Endothelial cell of umbilical vein (primary cell): ENCODE measurements around the gene TTN. TPM values are rescaled to one million over a fixed set of nuclear protein-coding genes. Genes with fewer than 3 reads are reported as not detected.

Experiments
- BruUV-seq: library from RNA; stranded (reverse); fragments of 400-500 nt; replicated peaks from 2 replicates; lab custom pipeline; 2021; lab: Mats Ljungman, UMichigan
- CTCF ChIA-PET: fragments of 300-600, 350-600 bp; sonication (Branson Sonifier 250); formaldehyde crosslinking; loops from one replicate; lab custom pipeline; 2021; ENCODE audit warnings: antibody characterized with exemption, inconsistent platforms; lab: Charles Lee
- POLR2A ChIA-PET: fragments of 300-600, 350-600 bp; sonication (Branson Sonifier 250); formaldehyde crosslinking; loops from one replicate; lab custom pipeline; 2021; ENCODE audit warnings: antibody characterized with exemption, inconsistent platforms; lab: Charles Lee
- DNase-seq: peaks from one replicate; pipeline ENCODE4 v3.0.0-alpha.2; 2011; ENCODE audit warnings: low read depth, low spot score
- FAIRE-seq: peaks from 2 replicates; lab custom pipeline; 2011; peaks lifted over from hg19 to GRCh38; lab: Jason Lieb, UNC
- H2AFZ ChIP-seq: 2 replicates; pipeline ENCODE4 v1.6.0; 2012; ENCODE audit warnings: low read depth, low read length, control low read depth, inconsistent platforms
- H3K27ac ChIP-seq: 2 replicates; pipeline ENCODE4 v1.5.1; 2011; ENCODE audit warnings: low read depth, mild to moderate bottlenecking, control low read depth, low read length, moderate library complexity; ENCODE audit not compliant: insufficient read depth
- H3K27me3 ChIP-seq, 2 experiments: 2 replicates each; pipeline versions ENCODE4 v1.6.0 to v1.6.1; 2011; ENCODE audit warnings: low read length in 2 of 2, mixed read lengths in 1 of 2; ENCODE audit not compliant: control insufficient read depth in 2 of 2, insufficient read depth in 2 of 2
- H3K36me3 ChIP-seq, 2 experiments: 2 replicates in 1 of 2; 3 replicates in 1 of 2; pipeline ENCODE4 v1.5.1; 2011; ENCODE audit warnings: low read length in 2 of 2, mild to moderate bottlenecking in 1 of 2, moderate library complexity in 1 of 2; ENCODE audit not compliant: control insufficient read depth in 2 of 2, insufficient read depth in 2 of 2; ENCODE audit errors: extremely low read depth in 1 of 2
- H3K4me1 ChIP-seq: 3 replicates; pipeline ENCODE4 v1.5.1; 2011; ENCODE audit warnings: mild to moderate bottlenecking, low read length; ENCODE audit not compliant: control insufficient read depth, insufficient read depth; ENCODE audit errors: extremely low read depth
- H3K4me2 ChIP-seq: 2 replicates; pipeline ENCODE4 v1.6.1; 2011; ENCODE audit warnings: low read length, control low read depth, mixed read lengths; ENCODE audit not compliant: insufficient read depth
- H3K4me3 ChIP-seq, 3 experiments: fragments of 200-600 bp in 1 of 3; sonication (generic), shearing (Covaris generic) in 1 of 3; replicated peaks in 1 of 3; 2 replicates each; pipeline ENCODE4 v1.5.1; 2011 to 2016; ENCODE audit warnings: control low read depth in 3 of 3, low read length in 3 of 3, mild to moderate bottlenecking in 2 of 3, inconsistent platforms in 1 of 3, low read depth in 1 of 3, moderate library complexity in 1 of 3; ENCODE audit not compliant: insufficient read depth in 1 of 3
- H3K79me2 ChIP-seq: 2 replicates; pipeline ENCODE4 v1.6.0; 2012; ENCODE audit warnings: low read length, inconsistent platforms; ENCODE audit not compliant: control insufficient read depth, insufficient read depth
- H3K9ac ChIP-seq: replicated peaks from 2 replicates; pipeline ENCODE3; 2011; ENCODE audit warnings: low read length, control low read depth; ENCODE audit not compliant: insufficient read depth; ENCODE audit errors: extremely low read depth
- H3K9me1 ChIP-seq: replicated peaks from 3 replicates; pipeline ENCODE4 v1.6.0; 2011; ENCODE audit warnings: mild to moderate bottlenecking, low read length; ENCODE audit not compliant: control insufficient read depth, insufficient read depth; ENCODE audit errors: extremely low read depth
- H3K9me3 ChIP-seq: replicated peaks from 2 replicates; pipeline ENCODE4 v1.5.1; 2012; ENCODE audit warnings: low read length, inconsistent platforms; ENCODE audit not compliant: control insufficient read depth, insufficient read depth
- H4K20me1 ChIP-seq: replicated peaks from 2 replicates; pipeline ENCODE3; 2011; ENCODE audit warnings: mild to moderate bottlenecking, low read length; ENCODE audit not compliant: control insufficient read depth, insufficient read depth; ENCODE audit errors: extremely low read depth
- EZH2 ChIP-seq: IDR thresholded peaks from 2 replicates; pipeline ENCODE4 v1.6.1; 2012; ENCODE audit warnings: borderline replicate concordance, low read depth, mild to moderate bottlenecking, moderate library complexity, low read length, inconsistent platforms; ENCODE audit not compliant: severe bottlenecking
- FOS ChIP-seq: IDR thresholded peaks from 2 replicates; pipeline ENCODE4 v1.6.1; 2011; ENCODE audit warnings: mild to moderate bottlenecking, low read length, moderate library complexity, borderline replicate concordance; ENCODE audit not compliant: insufficient read depth
- GATA2 ChIP-seq: IDR thresholded peaks from 2 replicates; pipeline ENCODE4 v1.7.0; 2011; ENCODE audit warnings: low read depth, mild to moderate bottlenecking, moderate library complexity, mixed read lengths, low read length; ENCODE audit not compliant: insufficient read length, insufficient read depth
- JUN ChIP-seq: IDR thresholded peaks from 2 replicates; pipeline ENCODE4 v1.6.1; 2011; ENCODE audit warnings: borderline replicate concordance, low read depth; ENCODE audit not compliant: insufficient read length, insufficient read depth
- MYC ChIP-seq: IDR thresholded peaks from one replicate; pipeline ENCODE4 v1.6.1; 2011; ENCODE audit warnings: mild to moderate bottlenecking, low read depth, low read length
- POLR2A ChIP-seq: IDR thresholded peaks from 2 replicates; pipeline ENCODE4 v1.6.1; 2012; ENCODE audit warnings: low read depth, mild to moderate bottlenecking, control low read depth, low read length
- POLR2AphosphoS5 ChIP-seq: IDR thresholded peaks from 2 replicates; pipeline ENCODE4 v1.6.1; 2012; ENCODE audit warnings: low read depth, mild to moderate bottlenecking, control low read depth, low read length, moderate library complexity; ENCODE audit not compliant: insufficient read depth
- dilution Hi-C: fragments of 300-500 bp; cut with MboI; formaldehyde crosslinking; loops from one replicate; pipeline ENCODE4 v1.15.0; 2019; ENCODE audit warnings: low sequenced_read_pairs; ENCODE audit not compliant: extremely low pct_ligation_motif_present
- intact Hi-C: fragments of 100-400 bp; cut with micrococcal nuclease; formaldehyde crosslinking; loops from one replicate; pipeline ENCODE4 v1.10.0; 2022
- polyA plus RNA-seq, 4 experiments: library from polyadenylated mRNA; depleted of rRNA in 3 of 4; stranded (reverse) in 3 of 4; unstranded in 1 of 4; fragments of >200 nt; gene quantifications; 2 replicates each; pipeline versions ENCODE4 v1.2.1 to v1.2.3, GENCODE V29; 2011 to 2012; ENCODE audit warnings: missing spikeins in 1 of 4
- total RNA-seq: library from RNA; stranded (reverse); gene quantifications from 2 replicates; pipeline ENCODE4 v1.2.3, GENCODE V29; 2021
- TF ChIP-seq, protein P1 (sequence below): IDR thresholded peaks from 2 replicates; pipeline ENCODE4 v1.6.1; 2011; ENCODE audit not compliant: insufficient read depth, insufficient read length
- TF ChIP-seq, protein P2 (sequence below), 2 donors: IDR thresholded peaks; 1 replicate in 1 of 2; 2 replicates in 1 of 2; pipeline ENCODE4 v1.5.1; 2011; ENCODE audit warnings: low read length in 2 of 2, mild to moderate bottlenecking in 2 of 2, moderate library complexity in 2 of 2, control low read depth in 1 of 2, inconsistent platforms in 1 of 2, low read depth in 1 of 2; ENCODE audit not compliant: insufficient read depth in 1 of 2; ENCODE audit errors: extremely low read depth in 1 of 2

TTN gene
- total and polyA plus RNA-seq, 2 donors (not counting 3 experiments of a cell fraction or from before 2014, with no cell fraction given), result 0.11 to 0.49 TPM

DNA sequence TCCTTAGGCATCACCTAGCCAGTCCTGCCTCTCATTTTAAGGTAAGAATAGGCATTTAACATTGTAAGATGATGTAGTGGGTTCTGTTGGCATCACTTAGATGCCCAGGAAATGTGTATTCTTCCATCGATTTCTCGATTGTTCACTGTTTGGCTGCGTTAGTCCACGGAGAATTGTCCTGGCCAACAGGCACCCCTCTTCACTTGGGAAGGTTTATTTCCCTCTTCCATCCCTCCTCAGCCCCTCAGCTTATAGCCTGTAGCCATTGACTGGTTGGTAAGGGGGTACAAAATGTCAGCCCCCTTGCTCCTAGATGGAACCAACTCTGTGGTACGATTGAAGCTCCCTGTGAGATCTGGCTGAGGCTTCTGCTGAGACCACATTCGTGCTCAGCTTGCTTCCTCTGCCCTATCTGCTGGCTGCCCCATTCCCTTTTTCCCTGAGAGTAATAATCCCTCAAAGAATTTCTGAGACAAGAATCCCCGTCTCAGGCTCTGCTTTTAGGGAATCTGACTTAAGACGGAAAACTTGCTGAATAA, 283.6 kb downstream of the TTN start:
- no peaks in the 10 kb centered on the region for H3K27me3 ChIP-seq
- H3K9me1 ChIP-seq, result no peaks in the 10 kb centered on the region
- no TSS peak for BruUV-seq
- H3K4me1 ChIP-seq, result peaks cover 4% of the 10 kb centered on the region
- intact Hi-C loops, result loop anchor here (1.0 to 2.0 kb wide), 4 partner anchors 15 to 411 kb away; partner anchors contain the start of genes PJVK, PLEKHA3, PRKRA and RBM45
- dilution Hi-C loops, result no loop called here
- H3K79me2 ChIP-seq, result peaks cover 18% of the 10 kb centered on the region
- peak overlapping the region; percentile 36 for H3K27ac ChIP-seq
- peak overlapping the region; percentile 58 for H2AFZ ChIP-seq
- H3K4me3 ChIP-seq, result peak overlapping the region; percentile 17 to 77 (median 39)
- ChIA-PET CTCF (interaction anchor here (1.7 to 2.1 kb wide), 2 partner anchors 109 to 411 kb away, joined by 4 read pairs; partner anchors contain the start of gene RBM45), POLR2A (interaction anchor here (0.6 kb wide), 1 partner anchor 82 kb away, joined by 3 read pairs; no protein-coding TSS in a partner anchor)
- peak overlapping the region; percentile 56 for H3K9ac ChIP-seq
- no peak for TF ChIP-seq POLR2AphosphoS5
- TF ChIP-seq JUN, result no peak
- TF ChIP-seq, protein P1, sequence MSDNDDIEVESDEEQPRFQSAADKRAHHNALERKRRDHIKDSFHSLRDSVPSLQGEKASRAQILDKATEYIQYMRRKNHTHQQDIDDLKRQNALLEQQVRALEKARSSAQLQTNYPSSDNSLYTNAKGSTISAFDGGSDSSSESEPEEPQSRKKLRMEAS, result no peak
- no peaks in the 10 kb centered on the region for H3K9me3 ChIP-seq
- no peaks in the 10 kb centered on the region for H4K20me1 ChIP-seq
- FAIRE-seq (no peak), DNase-seq (peak; percentile 20)
- peak overlapping the region; percentile 83 for H3K4me2 ChIP-seq
- no peaks in the 10 kb centered on the region for H3K36me3 ChIP-seq

DNA sequence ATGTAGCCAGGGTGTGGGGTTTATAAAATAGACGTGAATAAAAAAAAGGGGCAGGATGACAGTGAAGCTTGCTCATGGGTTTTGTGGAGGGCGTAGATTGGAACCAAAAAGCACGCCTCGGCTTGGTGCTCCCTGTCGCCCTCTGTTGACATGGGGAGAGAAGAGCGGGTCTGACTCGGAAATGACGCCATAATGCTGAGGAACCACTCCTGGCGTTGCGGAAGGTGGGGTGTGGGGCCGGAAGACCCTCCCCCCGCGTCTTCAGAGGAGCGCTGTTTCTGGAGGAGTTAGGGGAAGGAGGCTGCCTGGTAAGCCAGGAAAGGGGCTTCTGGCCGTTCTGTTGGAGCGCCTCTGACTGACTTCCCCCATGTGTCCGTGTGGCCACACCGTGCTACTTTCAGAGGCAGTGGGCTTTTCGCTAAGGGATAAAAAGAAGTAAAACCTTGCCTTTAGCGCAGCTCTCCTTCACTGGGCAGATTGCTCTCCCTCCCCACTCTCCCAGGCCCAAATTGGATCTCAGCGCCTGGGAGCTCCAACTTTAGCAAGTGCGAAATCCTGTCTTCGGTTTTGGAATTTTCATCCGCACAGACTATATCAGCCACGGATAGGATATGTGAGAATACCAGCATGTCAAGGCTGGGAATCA, 284.1 kb downstream of the TTN start:
- FAIRE-seq, result peak; percentile 83
- TF ChIP-seq FOS, result no peak
- TF ChIP-seq, protein P1, result no peak
- TF ChIP-seq JUN, result no peak
- TF ChIP-seq, protein P2, sequence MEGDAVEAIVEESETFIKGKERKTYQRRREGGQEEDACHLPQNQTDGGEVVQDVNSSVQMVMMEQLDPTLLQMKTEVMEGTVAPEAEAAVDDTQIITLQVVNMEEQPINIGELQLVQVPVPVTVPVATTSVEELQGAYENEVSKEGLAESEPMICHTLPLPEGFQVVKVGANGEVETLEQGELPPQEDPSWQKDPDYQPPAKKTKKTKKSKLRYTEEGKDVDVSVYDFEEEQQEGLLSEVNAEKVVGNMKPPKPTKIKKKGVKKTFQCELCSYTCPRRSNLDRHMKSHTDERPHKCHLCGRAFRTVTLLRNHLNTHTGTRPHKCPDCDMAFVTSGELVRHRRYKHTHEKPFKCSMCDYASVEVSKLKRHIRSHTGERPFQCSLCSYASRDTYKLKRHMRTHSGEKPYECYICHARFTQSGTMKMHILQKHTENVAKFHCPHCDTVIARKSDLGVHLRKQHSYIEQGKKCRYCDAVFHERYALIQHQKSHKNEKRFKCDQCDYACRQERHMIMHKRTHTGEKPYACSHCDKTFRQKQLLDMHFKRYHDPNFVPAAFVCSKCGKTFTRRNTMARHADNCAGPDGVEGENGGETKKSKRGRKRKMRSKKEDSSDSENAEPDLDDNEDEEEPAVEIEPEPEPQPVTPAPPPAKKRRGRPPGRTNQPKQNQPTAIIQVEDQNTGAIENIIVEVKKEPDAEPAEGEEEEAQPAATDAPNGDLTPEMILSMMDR (IDR thresholded peaks at IDR 0.05; ENCODE audit: extremely low read depth in 1 of 2, insufficient read depth in 1 of 2, low read depth in 1 of 2, low read length in 2 of 2), result peak; percentile 79 to 85
- peak; percentile 74 for TF ChIP-seq POLR2AphosphoS5
- TF ChIP-seq POLR2A, result peak; percentile 73
- no peak for TF ChIP-seq MYC
- TF ChIP-seq EZH2, result no peak
- TF ChIP-seq GATA2, result no peak
- ChIA-PET POLR2A (no interaction called here), CTCF (interaction anchor here (1.3 to 2.1 kb wide), 3 partner anchors 43 to 411 kb away, joined by 3 to 4 read pairs (median 4); partner anchors contain the start of genes PLEKHA3 and RBM45)
- no peaks in the 10 kb centered on the region for H3K9me1 ChIP-seq
- H3K4me3 ChIP-seq, result peak overlapping the region; percentile 17 to 77 (median 39)
- peak; percentile 83 for DNase-seq
- dilution Hi-C loops, result no loop called here
- H2AFZ ChIP-seq, result peak overlapping the region; percentile 58
- H3K36me3 ChIP-seq, result peaks cover 0 to 4% of the 10 kb centered on the region in 2 experiments
- BruUV-seq, result TSS peak; percentile 63
- peak overlapping the region; percentile 36 for H3K27ac ChIP-seq
- H3K4me2 ChIP-seq, result peak overlapping the region; percentile 83
- H3K79me2 ChIP-seq, result peaks cover 18% of the 10 kb centered on the region
- intact Hi-C loops, result loop anchor here (1.0 to 2.0 kb wide), 4 partner anchors 16 to 410 kb away; partner anchors contain the start of genes PJVK, PLEKHA3, PRKRA and RBM45
- H3K9ac ChIP-seq, result peak overlapping the region; percentile 56
- no peaks in the 10 kb centered on the region for H3K9me3 ChIP-seq
- H4K20me1 ChIP-seq, result no peaks in the 10 kb centered on the region
- no peaks in the 10 kb centered on the region for H3K27me3 ChIP-seq
- H3K4me1 ChIP-seq, result peaks cover 4% of the 10 kb centered on the region
